SKM-1 (cell line): Measurements from ENCODE around the gene HBG1.

Source experiments
- DNase-seq: peaks from one replicate; lab custom pipeline; 2025; ENCODE audit not compliant: unreplicated experiment; lab: John Stamatoyannopoulos, UW

Gene HBG1

GRCh38 chr11:5228124-5228523 lies 21.5 kb downstream of the HBG1 start:
- DNase-seq, result no peak

- no peak for DNase-seq
These were observed 22.0 kb downstream of the HBG1 start for GRCh38 chr11:5227681-5228080.

- DNase-seq, result peak; percentile 26
These were observed 22.8 kb downstream of the HBG1 start, which contains the start of gene HBB for GRCh38 chr11:5226732-5227310. TSS of gene HBB (minus strand) at chr11:5227071. CDS start at chr11:5227021, 50 bp downstream.

GRCh38 chr11:5225480-5225871 lies 24.2 kb downstream of the HBG1 start:
- DNase-seq, result no peak

- no peak for DNase-seq
These were observed 24.8 kb downstream of the HBG1 start for GRCh38 chr11:5224538-5225479.

- no peak for DNase-seq
These were observed 26.0 kb downstream of the HBG1 start for GRCh38 chr11:5223686-5224085.

- no peak for DNase-seq
These were observed 26.5 kb downstream of the HBG1 start for GRCh38 chr11:5223146-5223545.

- no peak for DNase-seq
These were observed 39.2 kb downstream of the HBG1 start for GRCh38 chr11:5210376-5210885.

GRCh38 chr11:5204787-5205186 lies 44.9 kb downstream of the HBG1 start:
- DNase-seq, result peak; percentile 40

GRCh38 chr11:5203366-5203765 lies 46.3 kb downstream of the HBG1 start:
- no peak for DNase-seq

GRCh38 chr11:5200582-5200981 lies 49.1 kb downstream of the HBG1 start, which contains the start of gene OR51V1:
TSS of gene OR51V1 (minus strand) at chr11:5200682. CDS start at chr11:5200682, 0 bp downstream.
- DNase-seq, result no peak

GRCh38 chr11:5198285-5198684 lies 51.4 kb downstream of the HBG1 start:
- no peak for DNase-seq
